Activated CD8-positive, alpha-beta memory T cell treated with anti-CD3 and anti-CD28 coated beads, Interleukin-2, amount 50 U/mL, for 4 hours (primary cell): ENCODE measurements around the gene SCO2.

Source experiments
- DNase-seq: peaks from one replicate; pipeline ENCODE4 v3.0.0-alpha.2; 2020

The SCO2 gene

GRCh38 chr22:50489363-50490243 lies 35.8 kb downstream of the SCO2 start:
- no peak for DNase-seq

DNA sequence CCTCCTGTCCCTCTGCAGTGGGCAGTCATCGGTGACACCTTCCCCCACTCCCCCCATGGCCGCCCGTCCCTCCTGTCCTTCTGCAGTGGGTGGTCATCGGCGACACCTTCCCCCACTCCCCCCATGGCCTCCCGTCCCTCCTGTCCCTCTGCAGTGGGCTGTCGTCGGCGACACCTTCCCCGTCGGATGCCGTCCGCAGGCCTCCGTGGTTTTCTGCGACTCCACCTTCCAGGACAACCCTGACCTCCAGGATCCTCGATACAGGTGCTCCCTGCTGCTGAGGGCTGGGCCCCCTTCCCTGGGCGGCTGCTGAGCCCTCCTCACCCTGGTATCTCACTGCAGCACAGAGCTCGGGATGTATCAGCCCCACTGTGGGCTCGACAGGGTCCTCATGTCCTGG lies 36.5 kb downstream of the SCO2 start:
- DNase-seq, result no peak

DNA sequence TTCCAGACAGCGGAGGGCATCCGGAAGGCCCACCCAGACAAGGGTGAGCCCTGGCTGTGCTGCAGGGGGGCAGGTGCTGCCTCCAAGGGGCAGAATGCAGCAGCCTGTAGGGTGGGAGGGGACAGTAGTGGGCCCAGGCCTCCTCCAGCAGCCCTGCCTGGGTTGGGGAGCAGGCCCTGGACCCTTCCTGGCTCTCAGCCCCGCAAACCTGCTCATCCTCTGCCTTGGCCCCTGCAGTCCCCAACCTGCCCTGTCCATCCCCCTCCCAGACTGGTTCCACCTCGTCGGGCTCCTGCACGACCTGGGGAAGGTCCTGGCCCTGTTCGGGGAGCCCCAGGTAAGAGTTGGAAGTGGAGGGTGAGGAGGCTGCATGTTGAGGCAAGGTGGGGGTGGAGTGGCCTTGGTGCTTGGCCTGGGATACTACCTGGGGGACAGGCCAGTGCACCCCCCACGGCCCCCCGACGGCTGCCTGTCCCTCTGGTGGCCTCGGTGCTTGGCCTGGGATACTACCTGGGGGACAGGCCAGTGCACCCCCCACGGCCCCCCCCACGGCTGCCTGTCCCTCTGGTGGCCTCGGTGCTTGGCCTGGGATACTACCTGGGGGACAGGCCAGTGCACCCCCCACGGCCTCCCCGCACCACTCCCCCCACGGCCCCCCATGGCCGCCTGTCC lies 37.3 kb downstream of the SCO2 start:
- DNase-seq, result no peak

DNA sequence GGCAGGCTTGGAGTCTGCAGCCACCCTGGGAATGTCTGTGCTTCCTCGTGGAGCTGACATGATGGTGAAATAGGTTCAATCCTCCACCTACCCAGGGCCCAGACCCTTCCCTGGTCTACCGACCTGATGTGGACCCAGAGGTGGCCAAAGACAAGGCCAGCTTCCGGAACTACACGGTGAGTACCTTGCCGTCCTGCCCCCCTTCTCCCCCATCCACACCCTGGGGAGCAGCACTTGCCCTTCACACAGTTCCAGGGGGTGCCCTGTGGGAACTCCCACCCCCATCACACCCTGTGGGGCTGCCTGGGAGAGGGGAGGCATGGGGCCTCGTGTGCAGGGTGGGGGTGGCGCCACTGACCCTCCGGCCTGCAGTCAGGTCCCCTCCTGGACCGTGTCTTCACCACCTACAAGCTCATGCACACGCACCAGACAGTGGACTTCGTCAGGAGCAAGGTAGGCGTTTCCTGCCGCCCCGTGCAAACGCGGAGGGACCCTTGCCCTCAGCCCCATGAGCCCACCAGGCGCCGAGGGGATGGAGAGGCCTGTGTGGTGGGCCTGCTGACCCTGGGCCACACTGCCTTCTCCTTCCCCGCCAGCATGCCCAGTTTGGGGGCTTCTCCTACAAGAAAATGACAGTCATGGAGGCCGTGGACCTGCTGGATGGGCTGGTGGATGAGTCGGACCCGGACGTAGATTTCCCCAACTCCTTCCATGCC lies 38.0 kb downstream of the SCO2 start:
- no peak for DNase-seq

DNA sequence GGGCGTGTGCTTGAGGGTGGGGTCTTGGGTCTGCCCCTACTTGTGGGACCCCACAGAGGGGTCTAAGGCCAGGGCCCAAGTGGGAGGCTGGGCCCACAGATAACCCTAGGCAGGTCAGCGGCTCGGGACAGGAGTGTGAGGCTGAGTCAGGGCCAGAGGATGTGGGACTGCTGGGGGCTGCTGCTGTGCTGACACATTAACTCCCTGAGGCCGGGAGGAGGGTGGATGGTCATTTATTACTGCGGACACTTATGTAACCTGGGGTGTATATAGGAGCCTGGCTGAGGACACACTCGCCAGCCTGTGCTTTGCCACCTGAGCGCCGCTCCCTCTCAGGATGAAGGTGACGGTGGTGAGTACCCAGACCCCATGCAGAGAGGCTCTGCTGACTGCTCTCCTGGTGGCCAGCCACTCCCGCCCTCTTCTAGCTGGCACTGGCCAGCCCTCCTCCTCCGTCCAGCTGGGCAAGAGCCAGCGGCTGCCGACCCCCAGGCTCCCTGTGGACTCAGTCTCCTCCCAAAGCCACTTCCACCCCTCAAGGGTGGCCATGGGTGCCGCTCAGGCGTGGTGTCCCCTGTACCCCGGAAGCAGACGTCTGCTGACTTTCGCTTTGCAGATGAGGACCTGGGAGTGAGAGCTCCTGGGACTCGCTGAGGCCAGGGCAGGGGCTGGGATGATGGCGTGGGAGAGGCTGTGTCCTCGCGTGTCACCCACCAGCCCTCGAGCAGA lies 38.7 kb downstream of the SCO2 start, which contains the start of gene MIOX:
MIOX (plus strand) TSS at position 299 of the 729 bp plus-strand sequence; CDS start at position 338, 39 bp downstream.
- no peak for DNase-seq

DNA sequence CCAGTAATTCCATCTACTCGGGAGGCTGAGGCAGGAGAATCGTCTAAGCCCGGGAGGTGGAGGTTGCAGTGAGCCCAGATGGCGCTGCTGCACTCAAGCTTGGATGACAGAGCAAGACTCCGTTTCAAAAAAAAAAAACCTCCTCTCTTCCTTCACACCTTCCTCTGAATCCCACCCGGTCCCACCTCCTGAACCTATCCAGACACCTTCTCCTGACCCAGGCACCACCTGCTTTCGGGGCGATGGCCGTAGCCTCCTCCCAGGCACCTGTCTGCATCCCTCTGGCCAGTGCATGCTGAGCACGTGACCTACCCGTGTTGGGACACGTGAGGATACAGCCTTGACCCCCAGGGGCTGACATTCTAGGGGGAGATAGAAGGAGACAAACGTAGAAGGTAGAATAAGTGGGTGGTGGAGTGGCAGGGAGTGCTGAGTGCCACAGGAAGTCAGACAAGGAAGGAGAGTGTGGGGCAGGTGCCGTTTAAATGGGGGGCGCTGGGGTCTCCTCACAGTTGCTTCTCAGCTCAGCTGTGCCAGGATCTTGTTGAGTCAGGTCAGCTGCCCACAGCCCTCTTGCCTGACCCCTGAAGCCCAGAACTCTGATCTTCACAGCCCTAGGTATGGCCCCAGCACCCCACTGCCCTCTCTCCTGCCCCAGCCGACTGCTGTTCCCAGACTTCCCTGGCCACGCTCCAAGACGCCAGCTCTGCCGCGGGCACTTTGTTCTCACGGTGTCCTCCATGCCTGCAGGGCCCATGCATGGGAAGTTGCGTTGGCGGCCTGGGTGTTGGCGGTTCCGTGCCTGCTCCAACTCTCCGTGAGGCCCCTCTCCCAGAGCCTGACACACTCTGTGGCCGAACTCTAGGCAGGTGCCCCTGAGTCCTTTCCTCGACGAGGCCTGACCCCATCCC lies 39.9 kb downstream of the SCO2 start:
- no peak for DNase-seq

GRCh38 chr22:50483977-50484853 lies 41.2 kb downstream of the SCO2 start:
- DNase-seq, result no peak

- no peak for DNase-seq
These were observed 41.8 kb downstream of the SCO2 start for GRCh38 chr22:50483556-50483955.

GRCh38 chr22:50483106-50483505 lies 42.3 kb downstream of the SCO2 start:
- DNase-seq, result no peak

DNA sequence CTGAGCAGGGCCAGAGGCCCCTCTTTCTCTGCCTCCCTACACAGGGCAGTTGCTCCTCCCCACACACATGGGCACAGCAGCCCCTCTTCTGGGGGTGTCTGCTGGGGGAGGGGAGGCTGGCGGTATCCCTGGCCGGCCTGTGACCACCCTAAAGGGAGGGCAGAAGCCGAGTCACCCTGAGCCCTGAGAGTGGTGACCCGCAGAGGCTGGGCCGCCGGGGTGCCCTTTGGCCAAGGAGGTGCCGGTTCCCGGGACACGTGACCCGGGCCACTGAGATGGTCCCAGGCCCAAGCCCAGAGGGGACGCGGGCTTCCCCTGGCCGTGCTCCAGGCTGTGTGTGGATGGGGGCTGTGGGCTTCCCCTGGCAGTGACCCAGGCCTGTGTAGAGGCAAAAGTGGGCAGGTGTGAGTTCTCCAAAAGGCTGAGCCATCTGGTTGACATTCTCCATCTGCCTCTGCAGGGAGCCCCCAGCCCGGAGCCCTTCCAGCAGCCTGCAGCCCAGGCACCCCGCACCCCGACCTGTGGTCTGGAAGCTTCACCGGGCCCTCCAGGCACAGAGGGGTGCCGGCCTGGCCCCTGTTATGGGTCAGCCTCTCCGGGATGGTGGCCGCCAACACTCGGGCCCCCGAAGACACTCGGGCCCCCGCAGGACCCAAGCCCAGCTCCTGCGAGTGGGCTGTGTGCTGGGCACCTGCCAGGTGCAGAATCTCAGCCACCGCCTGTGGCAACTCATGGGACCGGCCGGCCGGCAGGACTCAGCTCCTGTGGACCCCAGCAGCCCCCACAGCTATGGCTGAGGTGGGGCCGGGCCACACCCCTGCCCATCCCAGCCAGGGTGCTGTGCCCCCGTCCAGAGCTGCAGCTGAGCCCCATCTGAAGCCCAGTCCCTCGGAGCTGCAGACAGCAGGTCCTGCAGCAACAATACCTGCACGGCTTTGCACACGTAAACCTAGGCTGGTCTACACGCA lies 43.0 kb downstream of the SCO2 start:
- no peak for DNase-seq

DNA sequence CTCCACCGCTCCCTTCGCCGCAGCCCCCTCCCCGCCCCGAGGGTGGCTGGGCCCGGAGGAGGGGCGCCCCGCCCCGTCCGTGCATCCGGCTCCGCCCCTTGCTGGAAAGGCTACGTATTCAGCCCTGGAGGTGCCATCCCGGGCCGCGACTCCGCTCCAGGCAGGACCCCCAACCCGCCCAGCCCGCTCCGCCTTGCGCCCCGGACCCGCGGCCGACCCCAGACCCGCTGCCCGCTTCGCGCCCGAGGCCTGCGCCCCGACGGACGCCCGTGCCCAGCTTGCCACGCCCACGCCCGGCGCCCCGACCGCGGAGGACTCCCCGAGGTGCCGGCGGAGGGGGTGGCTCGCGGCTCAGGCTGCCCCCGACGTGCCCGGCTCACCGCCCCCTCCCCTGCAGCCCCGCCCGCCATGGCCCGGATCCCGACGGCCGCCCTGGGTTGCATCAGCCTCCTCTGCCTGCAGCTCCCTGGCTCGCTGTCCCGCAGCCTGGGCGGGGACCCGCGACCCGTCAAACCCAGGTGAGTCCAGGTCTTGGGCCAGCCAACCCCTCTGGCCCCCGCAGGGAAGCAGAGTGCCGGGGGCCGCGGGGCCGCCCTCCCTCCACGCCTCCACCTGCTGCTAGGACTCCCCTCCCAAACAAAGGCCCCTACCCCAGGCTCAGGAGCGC lies 43.8 kb downstream of the SCO2 start, which contains the start of gene ADM2:
ADM2 (plus strand) TSS at position 104 of the 667 bp plus-strand sequence; CDS start at position 409, 305 bp downstream.
- DNase-seq, result peak; percentile 68

GRCh38 chr22:50481045-50481439 lies 44.4 kb downstream of the SCO2 start:
- no peak for DNase-seq

- no peak for DNase-seq
These were observed 45.7 kb downstream of the SCO2 start for GRCh38 chr22:50479721-50480120.

DNA sequence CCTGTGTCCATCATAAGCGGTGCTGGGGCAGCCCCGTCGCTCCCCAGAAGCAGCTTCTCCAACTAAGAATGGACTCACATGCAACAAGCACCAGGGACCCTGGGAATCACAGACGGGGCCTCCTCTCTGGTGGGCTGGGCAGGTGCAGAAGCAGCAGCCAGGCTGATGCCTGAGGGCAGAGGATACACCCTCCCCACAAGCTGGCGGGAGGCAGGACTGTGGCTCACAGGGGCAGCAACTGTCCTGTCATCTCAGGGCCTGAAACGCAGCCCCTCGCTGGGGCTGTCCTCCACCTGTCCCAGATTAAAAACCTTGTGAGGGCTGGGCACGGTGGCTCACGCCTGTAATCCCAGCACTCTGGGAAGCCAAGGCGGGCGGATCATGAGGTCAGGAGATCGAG lies 47.5 kb downstream of the SCO2 start:
- DNase-seq, result no peak

DNA sequence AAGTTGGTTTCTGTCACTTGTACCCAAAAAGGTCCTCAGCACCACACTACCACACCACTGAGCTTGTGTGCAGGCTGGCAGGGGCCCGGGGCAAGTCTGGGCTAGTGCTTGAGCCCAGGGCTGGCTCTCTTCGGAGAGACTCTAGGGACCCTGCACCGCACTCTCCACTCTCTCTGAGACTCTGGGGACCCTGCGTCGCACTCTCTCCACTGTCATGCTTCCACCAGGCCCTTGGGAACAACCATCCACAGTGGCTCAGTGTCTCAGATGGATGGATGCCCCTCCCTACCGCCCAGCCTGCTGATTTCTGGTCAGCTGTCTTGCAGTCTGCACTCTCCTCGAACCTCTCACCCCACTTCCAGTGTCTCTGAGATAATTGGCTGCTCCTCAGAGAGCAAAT lies 48.5 kb downstream of the SCO2 start:
- DNase-seq, result no peak

GRCh38 chr22:50475652-50476002 lies 49.8 kb downstream of the SCO2 start:
- no peak for DNase-seq

- DNase-seq, result peak; percentile 88
These were observed 50.4 kb downstream of the SCO2 start, which contains the start of gene SBF1 for GRCh38 chr22:50474710-50475651. SBF1 (minus strand) TSS chr22:50475035; CDS start chr22:50474840, 195 bp downstream.
